GM19372 (cell line): ENCODE data around the gene NOP53.
"Not testable (repeated sequence)": the region's sequence is repeated elsewhere in the genome, so short reads cannot be mapped to it uniquely, and the experiment has no call there.

ENCODE experiments used
- ATAC-seq: cut with Tn5 transposase; IDR thresholded peaks from one replicate; pipeline ENCODE4 v1.9.1; 2021; ENCODE audit warnings: mild to moderate bottlenecking, low read depth, moderate library complexity; ENCODE audit not compliant: unreplicated experiment

NOP53 gene

DNA sequence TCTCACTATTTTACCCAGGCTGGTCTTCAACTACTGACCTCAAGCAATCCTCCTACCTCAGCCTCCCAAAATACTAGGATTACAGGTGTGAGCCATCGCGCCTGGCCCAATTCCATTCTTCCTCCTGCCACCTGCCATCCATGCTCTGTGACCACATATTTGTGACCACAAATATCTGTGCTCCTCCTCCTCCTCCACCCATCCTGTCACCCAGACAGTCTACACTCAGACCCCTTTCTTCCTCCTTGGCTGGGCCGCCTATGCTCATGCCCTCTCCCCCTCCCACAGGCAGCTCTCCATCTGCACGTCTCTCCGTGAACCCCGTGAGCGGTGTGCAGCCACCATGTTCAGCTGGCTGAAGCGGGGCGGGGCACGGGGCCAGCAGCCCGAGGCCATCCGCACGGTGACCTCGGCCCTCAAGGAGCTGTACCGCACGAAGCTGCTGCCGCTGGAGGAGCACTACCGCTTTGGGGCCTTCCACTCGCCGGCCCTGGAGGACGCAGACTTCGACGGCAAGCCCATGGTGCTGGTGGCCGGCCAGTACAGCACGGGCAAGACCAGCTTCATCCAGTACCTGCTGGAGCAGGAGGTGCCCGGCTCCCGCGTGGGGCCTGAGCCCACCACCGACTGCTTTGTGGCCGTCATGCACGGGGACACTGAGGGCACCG lies 28.9 kb upstream of the NOP53 start:
- no peak for ATAC-seq

DNA sequence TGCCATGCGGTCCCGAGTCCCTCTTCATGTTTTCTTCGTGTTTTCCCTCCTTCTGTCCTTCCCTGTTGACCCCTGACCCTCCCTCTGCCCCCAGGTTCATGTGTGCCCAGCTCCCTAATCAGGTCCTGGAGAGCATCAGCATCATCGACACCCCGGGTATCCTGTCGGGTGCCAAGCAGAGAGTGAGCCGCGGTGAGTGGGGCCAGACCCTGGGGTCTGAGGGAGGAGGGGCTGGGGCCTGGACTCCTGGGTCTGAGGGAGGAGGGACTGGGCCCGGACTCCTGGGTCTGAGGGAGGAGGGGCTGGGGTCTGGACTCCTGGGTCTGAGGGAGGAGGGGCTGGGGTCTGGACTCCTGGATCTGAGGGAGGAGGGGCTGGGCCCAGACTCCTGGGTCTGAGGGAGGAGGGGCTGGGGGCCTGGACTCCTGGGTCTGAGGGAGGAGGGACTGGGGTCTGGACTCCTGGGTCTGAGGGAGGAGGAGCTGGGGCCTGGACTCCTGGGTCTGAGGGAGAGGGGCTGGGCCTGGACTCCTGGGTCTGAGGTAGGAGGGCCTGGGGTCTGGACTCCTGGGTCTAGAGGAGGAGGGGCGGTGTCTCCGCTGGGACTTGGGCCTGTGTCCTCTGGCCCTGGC lies 26.8 kb upstream of the NOP53 start:
- not testable (repeated sequence) for ATAC-seq

DNA sequence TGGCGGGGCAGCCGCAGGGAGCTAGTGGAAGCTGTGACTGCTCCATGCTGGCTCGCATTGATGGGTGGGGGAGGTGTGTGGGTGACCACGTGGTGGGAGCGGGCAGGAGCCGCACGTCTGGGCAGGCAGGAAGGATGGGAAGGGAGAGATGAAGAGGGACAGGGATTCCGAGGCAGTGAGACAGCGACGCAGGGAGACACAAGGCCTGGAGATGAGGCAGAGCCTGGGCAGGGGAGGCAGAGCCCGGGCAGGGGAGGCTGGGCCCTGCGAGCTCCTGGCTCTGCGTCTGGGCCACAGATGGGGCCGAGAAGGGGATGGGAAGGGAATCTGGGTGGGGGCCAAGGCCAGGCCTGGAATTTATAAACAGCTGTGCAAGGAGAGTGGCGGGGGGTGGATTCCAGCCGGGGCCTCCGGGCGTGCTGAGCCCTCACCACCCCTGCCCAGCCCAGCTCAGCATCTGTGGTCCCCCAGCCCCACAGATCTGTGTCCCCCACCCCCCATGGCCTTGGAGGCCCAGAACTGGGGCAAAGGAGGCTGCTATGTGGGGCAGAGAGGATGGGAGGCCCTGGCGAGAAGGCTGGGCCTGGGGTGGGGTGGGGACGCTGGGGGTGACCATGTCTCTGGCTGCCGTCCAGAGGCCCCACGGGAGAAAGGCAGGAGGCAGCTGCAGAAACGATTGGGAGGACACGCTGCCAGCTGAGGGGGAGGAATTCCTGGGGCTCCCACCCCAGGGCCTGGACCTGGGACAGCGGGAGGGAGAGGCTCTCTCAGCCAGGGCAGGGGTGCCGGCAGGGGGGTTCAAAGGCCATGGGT lies 26.1 kb upstream of the NOP53 start:
- ATAC-seq, result no peak

DNA sequence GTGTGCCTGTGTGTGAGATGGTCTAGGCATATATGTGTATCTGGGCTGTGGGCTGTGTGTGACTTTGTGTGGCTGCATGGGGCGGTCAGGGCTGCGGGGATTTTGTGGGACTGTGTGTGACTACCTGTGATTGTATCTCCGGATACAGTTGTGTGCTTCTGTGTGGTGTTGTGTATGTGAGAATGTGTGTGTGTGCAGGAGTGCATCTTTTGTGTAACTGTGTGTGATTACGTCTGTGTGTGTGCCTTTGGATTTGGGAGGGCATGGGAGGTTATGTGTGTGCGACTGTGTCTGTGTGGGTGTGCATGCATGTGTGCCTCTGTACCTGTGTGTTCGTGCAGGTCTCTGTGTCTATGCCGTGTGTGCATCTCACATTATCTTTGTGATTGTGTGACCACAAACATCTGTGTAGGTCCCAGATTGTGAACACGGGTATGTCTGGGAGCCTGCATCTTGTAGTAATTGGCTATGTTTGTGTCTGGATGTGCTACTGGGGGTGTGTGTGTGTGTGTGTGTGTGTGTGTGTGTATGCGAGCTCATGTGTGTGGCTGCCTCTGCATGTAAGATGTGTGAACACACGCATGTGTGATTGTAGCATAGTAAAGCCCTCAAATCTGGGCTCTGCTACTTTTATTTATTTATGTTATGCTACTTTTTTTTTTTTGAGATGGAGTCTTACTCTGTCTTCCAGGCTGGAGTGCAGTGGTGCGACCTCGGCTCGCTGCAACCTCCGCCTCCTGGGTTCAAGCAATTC lies 24.5 kb upstream of the NOP53 start:
- no peak for ATAC-seq

DNA sequence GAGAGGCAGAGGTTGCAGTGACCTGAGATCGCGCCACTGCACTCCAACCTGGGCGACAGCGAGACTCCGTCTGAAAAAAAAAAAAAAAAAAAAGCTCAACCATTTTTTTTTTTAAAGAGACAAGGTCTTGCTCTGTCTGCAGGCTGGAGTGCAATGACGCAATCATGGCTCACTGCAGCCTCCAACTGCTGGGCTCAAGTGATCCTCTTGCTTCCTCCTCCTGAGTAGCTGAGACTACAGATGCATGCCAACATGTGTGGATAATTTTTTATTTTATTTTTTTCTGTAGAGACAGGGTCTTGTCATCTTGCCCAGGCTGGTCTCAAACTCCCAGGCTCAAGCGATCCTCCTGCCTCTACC lies 21.8 kb upstream of the NOP53 start:
- no peak for ATAC-seq

DNA sequence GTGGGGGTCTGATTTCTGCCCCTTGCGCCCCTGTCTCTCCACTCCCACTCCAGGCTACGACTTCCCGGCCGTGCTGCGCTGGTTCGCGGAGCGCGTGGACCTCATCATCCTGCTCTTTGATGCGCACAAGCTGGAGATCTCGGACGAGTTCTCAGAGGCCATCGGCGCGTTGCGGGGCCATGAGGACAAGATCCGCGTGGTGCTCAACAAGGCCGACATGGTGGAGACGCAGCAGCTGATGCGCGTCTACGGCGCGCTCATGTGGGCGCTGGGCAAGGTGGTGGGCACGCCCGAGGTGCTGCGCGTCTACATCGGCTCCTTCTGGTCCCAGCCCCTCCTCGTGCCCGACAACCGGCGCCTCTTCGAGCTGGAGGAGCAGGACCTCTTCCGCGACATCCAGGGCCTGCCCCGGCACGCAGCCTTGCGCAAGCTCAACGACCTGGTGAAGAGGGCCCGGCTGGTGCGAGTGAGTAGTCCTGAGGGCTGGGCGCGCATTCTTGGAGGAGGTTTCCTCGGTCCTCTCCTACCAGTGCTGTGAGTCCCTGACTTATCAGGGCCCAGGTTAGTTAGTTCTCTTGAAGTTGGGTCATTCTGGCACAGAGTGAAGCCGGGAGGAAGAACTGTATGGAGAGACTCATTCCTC lies 19.5 kb upstream of the NOP53 start:
- no peak for ATAC-seq

DNA sequence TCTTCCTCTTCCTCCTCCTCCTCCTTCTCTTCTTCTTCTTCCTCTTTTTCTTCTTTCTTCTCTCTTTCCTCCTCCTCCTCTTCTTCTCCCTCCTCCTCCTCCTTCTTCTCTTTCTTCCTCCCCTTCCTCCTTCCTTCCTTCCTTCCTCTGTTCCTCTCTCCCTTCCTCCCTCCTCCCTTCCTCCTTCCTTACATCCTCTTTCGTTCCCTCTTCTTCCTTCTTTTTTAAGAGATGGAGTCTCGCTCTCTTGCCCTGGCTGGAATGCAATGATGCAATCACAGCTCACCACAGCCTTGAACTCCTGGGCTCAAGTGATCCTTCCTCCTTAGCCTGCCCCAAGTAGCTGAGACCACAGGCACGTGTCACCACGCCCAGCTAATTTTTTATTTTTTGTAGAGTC lies 18.9 kb upstream of the NOP53 start:
- ATAC-seq, result no peak

DNA sequence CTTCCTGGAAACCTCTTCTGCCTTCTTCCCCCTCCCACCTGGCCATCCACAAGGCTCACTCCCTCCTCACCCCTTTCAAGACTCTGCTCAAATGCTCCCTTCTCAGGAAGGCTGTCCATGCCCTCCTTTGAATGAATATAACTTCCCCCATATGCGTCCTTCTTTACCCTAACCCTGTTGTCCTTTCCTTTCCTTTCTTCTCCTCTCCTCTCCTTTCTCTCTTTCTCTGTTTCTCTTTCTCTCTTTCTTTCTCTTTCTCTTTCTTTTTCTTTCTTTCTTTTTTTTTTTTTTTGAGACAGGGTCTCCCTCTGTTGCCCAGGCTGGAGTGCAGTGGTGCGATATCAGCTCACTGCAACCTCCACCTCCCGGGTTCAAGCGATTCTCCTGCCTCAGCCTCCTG lies 17.1 kb upstream of the NOP53 start:
- not testable (repeated sequence) for ATAC-seq

DNA sequence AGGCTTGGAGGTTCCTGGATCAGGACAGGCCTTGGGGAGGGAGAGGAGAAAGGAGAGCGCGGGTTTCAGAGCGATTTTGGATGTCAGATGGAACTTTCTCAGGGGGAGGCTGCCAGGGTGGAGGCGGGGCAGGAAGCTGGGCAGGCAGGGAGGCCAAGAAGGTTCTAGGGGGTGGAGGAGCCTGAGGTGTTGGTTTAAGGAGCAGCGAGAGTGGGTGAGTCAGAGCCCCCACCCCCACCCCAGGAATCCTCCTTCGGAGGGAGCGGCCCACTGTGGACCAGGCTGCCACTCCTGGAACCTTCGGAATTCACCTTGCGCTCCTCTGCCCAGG lies 15.9 kb upstream of the NOP53 start:
- ATAC-seq, result no peak

DNA sequence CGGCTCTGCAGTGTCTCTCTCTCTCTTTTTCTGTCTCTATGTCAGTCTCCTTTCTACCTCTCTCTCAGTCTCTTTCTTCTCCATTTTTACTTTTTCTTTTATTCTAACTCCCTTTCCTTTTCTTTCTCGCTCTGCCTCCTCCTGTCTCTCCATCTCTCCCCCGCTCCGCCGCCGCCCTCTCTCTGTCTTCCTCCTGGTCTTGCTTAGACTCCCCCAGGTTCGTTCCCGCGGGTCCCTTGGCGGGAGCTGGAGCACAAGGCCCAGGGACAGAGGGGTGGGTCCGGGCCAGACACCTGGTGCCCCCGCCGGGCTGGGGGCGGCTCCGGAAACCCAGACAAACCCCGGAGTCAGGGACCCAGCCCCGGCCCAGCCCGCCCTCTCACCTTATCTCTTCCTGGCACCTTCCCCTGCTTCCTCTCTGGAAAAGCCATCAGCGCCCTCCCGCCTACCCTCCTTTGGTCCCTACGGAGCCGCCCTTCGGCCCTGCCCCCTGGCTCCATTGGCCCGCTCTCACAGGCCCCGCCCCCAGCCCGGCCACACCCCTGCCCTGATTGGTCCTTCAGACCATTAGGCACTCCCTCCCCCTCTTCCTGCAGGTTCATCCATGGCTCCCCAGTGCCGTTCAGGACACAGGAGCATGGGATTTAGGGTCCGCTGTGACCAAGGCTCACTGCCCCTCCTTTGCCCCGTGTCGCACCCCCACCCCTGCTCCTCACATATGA lies 15.4 kb upstream of the NOP53 start:
- no peak for ATAC-seq

DNA sequence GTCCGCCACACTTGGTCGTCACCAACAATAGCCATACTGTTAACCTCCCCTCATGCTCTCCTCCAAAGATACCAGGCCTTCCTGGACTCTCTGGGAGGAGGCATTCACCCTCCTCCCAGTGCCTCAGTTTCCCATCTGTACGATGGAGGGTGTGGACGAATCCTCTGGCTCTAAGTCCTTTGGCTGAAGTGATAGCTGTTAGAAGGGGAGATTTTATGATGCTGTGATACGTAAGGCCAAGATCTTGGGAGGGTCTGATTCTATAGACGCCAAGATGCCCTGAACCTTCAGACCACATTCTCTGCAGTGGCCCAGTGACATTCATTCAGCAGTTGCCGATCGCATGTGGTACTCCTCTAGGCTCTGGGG lies 14.8 kb upstream of the NOP53 start:
- ATAC-seq, result no peak

DNA sequence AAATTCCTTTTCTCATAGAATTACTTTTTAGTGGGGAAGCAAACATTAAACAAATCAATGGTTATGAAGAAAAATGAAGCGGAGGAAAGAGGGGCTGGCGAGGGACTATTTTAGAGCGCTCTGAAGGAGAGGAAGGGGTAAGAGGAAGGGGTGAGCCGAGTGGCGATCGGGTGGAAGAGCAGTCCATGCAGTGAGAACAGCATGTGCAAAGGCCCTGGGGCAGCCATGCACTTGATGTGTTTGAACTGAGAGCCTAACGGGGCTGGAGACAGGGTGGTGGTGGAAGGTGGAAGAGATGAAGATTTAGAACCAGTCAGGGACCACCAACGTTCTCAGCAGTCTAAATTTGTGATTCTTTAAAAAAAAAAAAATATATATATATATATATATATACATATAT lies 14.4 kb upstream of the NOP53 start:
- no peak for ATAC-seq

DNA sequence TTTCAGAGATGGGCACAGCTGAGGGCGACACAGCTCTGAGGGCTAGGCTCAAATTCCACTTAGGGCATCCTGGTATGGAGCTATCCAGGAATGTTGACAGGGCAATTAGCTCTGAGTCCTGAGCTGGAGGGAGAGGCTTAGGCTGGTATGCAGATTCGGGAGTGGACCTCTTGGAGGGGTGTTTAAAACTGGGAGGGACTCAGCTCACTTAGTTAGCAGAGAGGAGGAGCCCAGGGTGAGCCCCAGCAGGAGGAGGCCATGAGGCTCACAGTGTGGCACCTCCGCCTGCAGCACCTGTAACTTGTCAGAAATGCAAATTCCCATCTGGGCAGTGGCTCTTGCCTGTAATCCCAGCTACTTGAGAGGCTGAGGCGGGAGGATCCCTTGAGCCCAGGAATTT lies 10.2 kb upstream of the NOP53 start:
- no peak for ATAC-seq

DNA sequence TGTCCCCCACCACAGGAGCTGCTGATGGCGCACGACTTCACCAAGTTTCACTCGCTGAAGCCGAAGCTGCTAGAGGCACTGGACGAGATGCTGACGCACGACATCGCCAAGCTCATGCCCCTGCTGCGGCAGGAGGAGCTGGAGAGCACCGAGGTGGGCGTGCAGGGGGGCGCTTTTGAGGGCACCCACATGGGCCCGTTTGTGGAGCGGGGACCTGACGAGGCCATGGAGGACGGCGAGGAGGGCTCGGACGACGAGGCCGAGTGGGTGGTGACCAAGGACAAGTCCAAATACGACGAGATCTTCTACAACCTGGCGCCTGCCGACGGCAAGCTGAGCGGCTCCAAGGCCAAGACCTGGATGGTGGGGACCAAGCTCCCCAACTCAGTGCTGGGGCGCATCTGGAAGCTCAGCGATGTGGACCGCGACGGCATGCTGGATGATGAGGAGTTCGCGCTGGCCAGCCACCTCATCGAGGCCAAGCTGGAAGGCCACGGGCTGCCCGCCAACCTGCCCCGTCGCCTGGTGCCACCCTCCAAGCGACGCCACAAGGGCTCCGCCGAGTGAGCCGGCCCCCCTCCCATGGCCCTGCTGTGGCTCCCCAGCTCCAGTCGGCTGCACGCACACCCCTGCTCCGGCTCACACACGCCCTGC lies 4.4 kb upstream of the NOP53 start:
- ATAC-seq, result no peak

DNA sequence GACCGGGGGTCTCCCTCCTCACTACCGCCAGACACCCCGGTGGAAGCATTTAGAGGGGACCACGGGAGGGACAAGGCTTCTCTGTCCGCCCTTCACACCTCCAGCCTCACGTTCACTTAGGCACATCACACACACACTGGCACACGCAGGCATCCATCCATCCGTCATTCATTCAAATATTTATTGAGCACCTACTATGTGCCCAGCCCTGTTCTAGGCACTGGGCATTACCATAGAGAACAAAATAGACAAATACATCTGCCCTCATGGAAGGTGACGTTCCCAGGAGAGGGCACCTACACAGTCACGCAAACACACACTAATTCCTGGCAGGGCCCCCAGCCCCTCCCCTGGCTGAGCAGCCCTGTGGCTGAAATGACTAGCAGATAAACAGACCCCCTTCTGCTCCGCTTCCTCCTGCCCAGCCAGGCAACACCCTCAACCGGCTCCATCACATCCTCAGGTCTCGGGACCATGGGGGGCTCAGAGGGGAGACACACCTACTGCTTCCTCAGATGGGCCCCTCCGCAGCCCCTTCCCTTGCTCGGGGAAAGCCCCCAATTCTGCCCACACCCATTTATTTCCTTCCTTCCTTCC lies 3.7 kb upstream of the NOP53 start:
- no peak for ATAC-seq

DNA sequence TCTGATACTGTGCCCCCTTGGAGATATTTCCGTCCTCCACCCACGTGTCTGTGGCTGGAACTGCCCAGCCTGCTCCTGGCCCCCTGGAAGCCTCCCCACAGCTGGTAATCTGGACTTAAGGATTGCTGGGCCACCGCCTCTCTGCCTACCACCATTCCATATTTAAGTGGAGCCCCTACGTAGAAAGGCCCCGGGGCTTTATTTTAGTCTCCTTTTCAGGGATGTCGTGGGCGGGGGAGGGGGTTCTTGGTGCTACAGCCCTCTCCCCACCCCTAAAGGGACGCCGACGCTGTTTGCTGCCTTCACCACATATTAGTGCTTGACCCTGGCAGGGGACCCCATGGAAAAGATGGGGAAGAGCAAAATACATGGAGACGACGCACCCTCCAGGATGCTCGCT lies 2.7 kb upstream of the NOP53 start:
- no peak for ATAC-seq

DNA sequence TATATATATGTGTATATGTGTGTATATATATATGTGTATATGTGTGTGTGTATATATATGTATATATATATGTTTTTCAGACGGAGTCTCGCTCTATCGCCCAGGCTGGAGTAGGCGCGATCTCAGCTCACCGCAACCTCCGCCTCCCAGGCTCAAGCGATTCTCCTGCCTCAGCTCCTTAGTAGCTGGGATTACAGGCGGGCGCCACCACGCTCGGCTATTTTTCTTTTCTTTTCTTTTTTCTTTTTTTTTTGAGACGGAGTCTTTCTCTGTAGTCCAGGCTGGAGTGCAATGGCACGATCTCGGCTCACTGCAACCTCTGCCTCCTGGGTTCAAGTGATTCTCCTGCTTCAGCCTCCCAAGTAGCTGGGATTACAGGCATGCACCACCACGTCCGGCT lies 783 bp downstream of the NOP53 start:
- not testable (repeated sequence) for ATAC-seq

DNA sequence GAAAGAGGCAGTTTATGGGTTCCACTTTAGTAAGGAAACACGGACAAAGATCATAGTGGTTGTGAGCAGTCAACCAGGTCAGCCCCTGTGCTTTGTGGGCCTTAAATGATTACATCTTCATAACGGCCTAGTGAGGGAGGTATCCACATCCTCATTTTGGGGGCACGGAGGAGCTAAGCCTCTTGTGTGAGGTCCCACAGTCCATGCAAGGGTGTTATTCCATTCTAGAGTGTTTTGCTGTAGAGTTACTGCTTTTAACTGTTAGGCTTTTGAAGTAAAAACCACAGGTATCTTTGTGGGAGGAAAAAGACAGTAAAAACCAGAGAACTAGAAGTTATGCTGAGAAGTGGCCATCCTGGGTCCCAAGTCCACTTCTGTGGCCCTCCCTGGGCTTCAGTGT lies 4.0 kb downstream of the NOP53 start:
- ATAC-seq, result no peak

DNA sequence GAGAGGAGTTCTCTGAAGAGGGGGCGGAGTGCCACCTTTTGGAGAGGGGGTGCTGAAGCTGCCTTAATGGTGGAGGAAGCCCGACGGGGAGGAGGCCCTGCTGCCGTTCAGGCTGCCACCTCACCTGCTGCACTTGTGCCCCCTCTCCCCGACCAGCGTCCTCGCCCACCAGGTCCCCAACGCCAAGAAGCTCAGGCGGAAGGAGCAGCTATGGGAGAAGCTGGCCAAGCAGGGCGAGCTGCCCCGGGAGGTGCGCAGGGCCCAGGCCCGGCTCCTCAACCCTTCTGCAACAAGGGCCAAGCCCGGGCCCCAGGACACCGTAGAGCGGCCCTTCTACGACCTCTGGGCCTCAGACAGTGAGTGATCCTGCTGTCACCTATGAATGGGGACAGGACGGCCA lies 5.4 kb downstream of the NOP53 start:
- ATAC-seq, result no peak
